HEK293 (cell line): ENCODE data around the gene OR13F1.

Source experiments
- CTCF ChIA-PET: fragments of 350-600 bp; formaldehyde crosslinking; extraction: SDS; loops from one replicate; lab custom pipeline; 2021; ENCODE audit warnings: antibody characterized with exemption; lab: Yijun Ruan, JAX
- POLR2A ChIA-PET: fragments of 300-600 bp; formaldehyde crosslinking; extraction: SDS; loops from one replicate; lab custom pipeline; 2020; ENCODE audit warnings: antibody characterized with exemption, inconsistent platforms; lab: Yijun Ruan, JAX
- H3K27ac ChIP-seq: fragments of 200-500 bp; sonication (Bioruptor generic); 2 replicates; pipeline ENCODE4 v1.5.1; 2014; ENCODE audit warnings: low read depth, low read length, control low read depth, inconsistent platforms; ENCODE audit errors: extremely low read depth
- H3K36me3 ChIP-seq, 2 experiments: fragments of 200-500 bp in 1 of 2; sonication (Bioruptor generic) in 1 of 2; 1 replicate in 1 of 2; 2 replicates in 1 of 2; pipeline ENCODE4 v1.5.1; 2014 to 2017; ENCODE audit warnings: inconsistent platforms in 2 of 2, low read length in 2 of 2; ENCODE audit not compliant: control insufficient read depth in 2 of 2, insufficient read depth in 1 of 2
- H3K4me1 ChIP-seq: fragments of 200-500 bp; sonication (Bioruptor generic); 2 replicates; pipeline ENCODE4 v1.5.1; 2014; ENCODE audit warnings: mild to moderate bottlenecking, low read length, inconsistent platforms; ENCODE audit not compliant: control insufficient read depth, insufficient read depth
- H3K4me3 ChIP-seq: 2 replicates; pipeline ENCODE4 v1.5.1; 2011; ENCODE audit warnings: low read depth, mild to moderate bottlenecking, control low read depth, low read length, moderate library complexity
- H3K9me3 ChIP-seq: fragments of 200-500 bp; sonication (Bioruptor generic); 2 replicates; pipeline ENCODE4 v1.5.1; 2014; ENCODE audit warnings: low read depth, low read length, inconsistent platforms; ENCODE audit not compliant: control insufficient read depth, insufficient read depth
- CTCF ChIP-seq: fragments of 450-650 bp; formaldehyde crosslinking; IDR thresholded peaks from 2 replicates; pipeline ENCODE4 v1.5.1; 2016; ENCODE audit warnings: missing biosample characterization, missing genetic modification characterization
- GLIS2 ChIP-seq: fragments of 450-650 bp; formaldehyde crosslinking; IDR thresholded peaks from 2 replicates; pipeline ENCODE4 v1.5.1; 2016; ENCODE audit warnings: missing biosample characterization, missing genetic modification characterization
- HOXC10 ChIP-seq: sonication (generic); formaldehyde crosslinking; IDR thresholded peaks from 2 replicates; pipeline ENCODE4 v1.8.1; 2023; ENCODE audit warnings: mild to moderate bottlenecking, missing genetic modification reagents
- INSM2 ChIP-seq: fragments of 450-650 bp; formaldehyde crosslinking; IDR thresholded peaks from 2 replicates; pipeline ENCODE4 v1.5.1; 2016; ENCODE audit warnings: missing biosample characterization, missing genetic modification characterization
- MEIS1 ChIP-seq: sonication (generic); formaldehyde crosslinking; IDR thresholded peaks from 2 replicates; pipeline ENCODE4 v1.8.1; 2022; ENCODE audit warnings: missing genetic modification reagents, mild to moderate bottlenecking, borderline replicate concordance
- MZF1 ChIP-seq: fragments of 450-650 bp; formaldehyde crosslinking; IDR thresholded peaks from 2 replicates; pipeline ENCODE4 v1.5.1; 2017; ENCODE audit warnings: missing biosample characterization, missing genetic modification characterization, borderline replicate concordance
- OVOL3 ChIP-seq: fragments of 450-650 bp; formaldehyde crosslinking; IDR thresholded peaks from 2 replicates; pipeline ENCODE4 v1.5.1; 2016; ENCODE audit warnings: missing biosample characterization, missing genetic modification characterization
- PBX3 ChIP-seq: sonication (generic); formaldehyde crosslinking; IDR thresholded peaks from 2 replicates; pipeline ENCODE4 v1.8.1; 2022; ENCODE audit warnings: mild to moderate bottlenecking, moderate library complexity, missing genetic modification reagents
- SALL2 ChIP-seq: fragments of 450-650 bp; formaldehyde crosslinking; IDR thresholded peaks from 2 replicates; pipeline ENCODE4 v1.5.0; 2017; ENCODE audit warnings: missing biosample characterization, mild to moderate bottlenecking, missing genetic modification characterization, borderline replicate concordance
- ZBTB7A ChIP-seq: fragments of 450-650 bp; formaldehyde crosslinking; IDR thresholded peaks from 2 replicates; pipeline ENCODE4 v1.5.1; 2016; ENCODE audit warnings: low read depth, missing biosample characterization, missing genetic modification characterization
- ZNF10 ChIP-seq: fragments of 450-650 bp; formaldehyde crosslinking; IDR thresholded peaks from 2 replicates; pipeline ENCODE4 v1.5.1; 2017; ENCODE audit warnings: missing biosample characterization, missing genetic modification characterization
- ZNF146 ChIP-seq: fragments of 450-650 bp; formaldehyde crosslinking; IDR thresholded peaks from 2 replicates; pipeline ENCODE4 v1.5.1; 2016; ENCODE audit warnings: missing biosample characterization, missing genetic modification characterization
- ZNF16 ChIP-seq: fragments of 450-650 bp; formaldehyde crosslinking; IDR thresholded peaks from 2 replicates; pipeline ENCODE4 v1.5.1; 2016; ENCODE audit warnings: low read depth, missing biosample characterization, missing genetic modification characterization
- ZNF211 ChIP-seq: fragments of 450-650 bp; formaldehyde crosslinking; IDR thresholded peaks from 2 replicates; pipeline ENCODE4 v1.5.1; 2016; ENCODE audit warnings: low read depth, missing biosample characterization, missing genetic modification characterization
- ZNF239 ChIP-seq: fragments of 450-650 bp; formaldehyde crosslinking; IDR thresholded peaks from 2 replicates; pipeline ENCODE4 v1.5.1; 2016; ENCODE audit warnings: missing biosample characterization, missing genetic modification characterization
- ZNF274 ChIP-seq, 2 experiments: fragments of 200-500 bp in 1 of 2; fragments of 450-650 bp in 1 of 2; sonication (Bioruptor generic) in 1 of 2; formaldehyde crosslinking in 1 of 2; IDR thresholded peaks; 2 replicates each; pipeline versions ENCODE4 v1.5.1 to v1.6.1; 2014 to 2016; ENCODE audit warnings: borderline replicate concordance in 1 of 2, inconsistent platforms in 1 of 2, low read length in 1 of 2, missing biosample characterization in 1 of 2, missing genetic modification characterization in 1 of 2
- ZNF324 ChIP-seq: fragments of 450-650 bp; formaldehyde crosslinking; IDR thresholded peaks from 2 replicates; pipeline ENCODE4 v1.5.1; 2016; ENCODE audit warnings: missing biosample characterization, missing genetic modification characterization
- ZNF335 ChIP-seq: fragments of 450-650 bp; formaldehyde crosslinking; conservative IDR thresholded peaks from 2 replicates; pipeline ENCODE4 v1.5.1; 2016; ENCODE audit warnings: missing biosample characterization, missing genetic modification characterization
- ZNF416 ChIP-seq: fragments of 450-650 bp; formaldehyde crosslinking; IDR thresholded peaks from 2 replicates; pipeline ENCODE4 v1.5.1; 2016; ENCODE audit warnings: missing biosample characterization, missing genetic modification characterization
- ZNF544 ChIP-seq: fragments of 450-650 bp; formaldehyde crosslinking; IDR thresholded peaks from 2 replicates; pipeline ENCODE4 v1.5.0; 2017; ENCODE audit warnings: missing biosample characterization, missing genetic modification characterization
- ZNF585B ChIP-seq: fragments of 450-650 bp; formaldehyde crosslinking; IDR thresholded peaks from 2 replicates; pipeline ENCODE4 v1.5.1; 2016; ENCODE audit warnings: missing biosample characterization, missing genetic modification characterization
- ZNF596 ChIP-seq: fragments of 450-650 bp; IDR thresholded peaks from 2 replicates; pipeline ENCODE4 v1.5.0; 2018; ENCODE audit warnings: missing biosample characterization, mild to moderate bottlenecking, missing genetic modification characterization, moderate library complexity
- ZNF600 ChIP-seq: fragments of 450-650 bp; formaldehyde crosslinking; IDR thresholded peaks from 2 replicates; pipeline ENCODE4 v1.5.1; 2016; ENCODE audit warnings: missing biosample characterization, missing genetic modification characterization
- ZNF660 ChIP-seq: fragments of 450-650 bp; IDR thresholded peaks from 2 replicates; pipeline ENCODE4 v1.5.1; 2018; ENCODE audit warnings: missing biosample characterization, mild to moderate bottlenecking, missing genetic modification characterization
- ZNF76 ChIP-seq: fragments of 450-650 bp; formaldehyde crosslinking; IDR thresholded peaks from 2 replicates; pipeline ENCODE4; 2016; ENCODE audit warnings: low read depth, missing biosample characterization, missing genetic modification characterization, borderline replicate concordance
- ZNF792 ChIP-seq: fragments of 450-650 bp; formaldehyde crosslinking; IDR thresholded peaks from 2 replicates; pipeline ENCODE4 v1.5.1; 2016; ENCODE audit warnings: missing biosample characterization, missing genetic modification characterization
- ZNF830 ChIP-seq: fragments of 450-650 bp; IDR thresholded peaks from 2 replicates; pipeline ENCODE4 v1.5.0; 2018; ENCODE audit warnings: missing biosample characterization, missing genetic modification characterization, low read depth, mild to moderate bottlenecking, moderate library complexity
- ZSCAN23 ChIP-seq: fragments of 450-650 bp; formaldehyde crosslinking; IDR thresholded peaks from 2 replicates; pipeline ENCODE4 v1.5.1; 2016; ENCODE audit warnings: missing biosample characterization, missing genetic modification characterization
- ZSCAN30 ChIP-seq: fragments of 450-650 bp; IDR thresholded peaks from 2 replicates; pipeline ENCODE4 v1.5.1; 2018; ENCODE audit warnings: missing biosample characterization, mild to moderate bottlenecking, missing genetic modification characterization, moderate library complexity
- TF ChIP-seq, protein P1 (sequence below): fragments of 450-650 bp; formaldehyde crosslinking; IDR thresholded peaks from 2 replicates; pipeline ENCODE4 v1.5.1; 2016; ENCODE audit warnings: missing biosample characterization, missing genetic modification characterization
- TF ChIP-seq, protein P2 (sequence below): fragments of 450-650 bp; formaldehyde crosslinking; IDR thresholded peaks from 2 replicates; pipeline ENCODE4 v1.5.1; 2016; ENCODE audit warnings: missing biosample characterization, missing genetic modification characterization

OR13F1 gene

GRCh38 chr9:104503440-104503839 is 623 bp upstream of the OR13F1 start:
- Histone ChIP-seq H3K9me3 (no peaks in the 10 kb centered on the region), H3K36me3 (no peaks in the 10 kb centered on the region), H3K4me1 (no peaks in the 10 kb centered on the region), H3K27ac (no peak overlapping the region), H3K4me3 (no peak overlapping the region)
- POLR2A ChIA-PET: no interaction called here
- CTCF ChIA-PET: no interaction called here
- TF ChIP-seq ZSCAN23 (tag by site-specific recombination) (no peak), ZNF10 (tag by site-specific recombination) (no peak), ZNF211 (tag by site-specific recombination) (no peak), ZNF544 (no peak), ZNF792 (no peak), ZNF585B (no peak), ZNF76 (tag by site-specific recombination) (no peak), ZNF239 (tag by site-specific recombination) (no peak), ZNF274 (IDR thresholded peaks at IDR 0.05; ENCODE audit: low read length) (no peak), ZNF274 (tag by site-specific recombination; IDR thresholded peaks at IDR 0.05; ENCODE audit: borderline replicate concordance) (no peak), ZNF596 (no peak), ZNF324 (no peak), ZNF335 (tag by site-specific recombination) (no peak), ZSCAN30 (no peak), MZF1 (no peak)
- TF ChIP-seq, protein P1, sequence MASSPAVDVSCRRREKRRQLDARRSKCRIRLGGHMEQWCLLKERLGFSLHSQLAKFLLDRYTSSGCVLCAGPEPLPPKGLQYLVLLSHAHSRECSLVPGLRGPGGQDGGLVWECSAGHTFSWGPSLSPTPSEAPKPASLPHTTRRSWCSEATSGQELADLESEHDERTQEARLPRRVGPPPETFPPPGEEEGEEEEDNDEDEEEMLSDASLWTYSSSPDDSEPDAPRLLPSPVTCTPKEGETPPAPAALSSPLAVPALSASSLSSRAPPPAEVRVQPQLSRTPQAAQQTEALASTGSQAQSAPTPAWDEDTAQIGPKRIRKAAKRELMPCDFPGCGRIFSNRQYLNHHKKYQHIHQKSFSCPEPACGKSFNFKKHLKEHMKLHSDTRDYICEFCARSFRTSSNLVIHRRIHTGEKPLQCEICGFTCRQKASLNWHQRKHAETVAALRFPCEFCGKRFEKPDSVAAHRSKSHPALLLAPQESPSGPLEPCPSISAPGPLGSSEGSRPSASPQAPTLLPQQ (tag by site-specific recombination): no peak
- TF ChIP-seq, all 188 proteins: peak for 0

- CTCF ChIA-PET: no interaction called here
Observed at GRCh38 chr9:104506565-104506964, 2.5 kb downstream of the OR13F1 start.

More at GRCh38 chr9:104506565-104506964, 2.5 kb downstream of the OR13F1 start:
- H3K36me3 ChIP-seq: no peaks in the 10 kb centered on the region
- no peaks in the 10 kb centered on the region for H3K4me1 ChIP-seq
- no peak overlapping the region for H3K27ac ChIP-seq
- no peak overlapping the region for H3K4me3 ChIP-seq
- H3K9me3 ChIP-seq: no peaks in the 10 kb centered on the region
- POLR2A ChIA-PET: no interaction called here
- TF ChIP-seq INSM2: no peak
- no peak for TF ChIP-seq SALL2 (tag by site-specific recombination)
- TF ChIP-seq ZNF416: no peak
- no peak for TF ChIP-seq ZNF600
- TF ChIP-seq ZNF76 (tag by site-specific recombination): no peak
- no peak for TF ChIP-seq GLIS2 (tag by site-specific recombination)
- no peak for TF ChIP-seq ZNF792
- TF ChIP-seq MEIS1: no peak
- TF ChIP-seq CTCF: no peak
- no peak for TF ChIP-seq ZNF10 (tag by site-specific recombination)
- TF ChIP-seq ZNF830 (tag by site-specific recombination): no peak
- no peak for TF ChIP-seq ZNF239 (tag by site-specific recombination)
- no peak for TF ChIP-seq PBX3 (CRISPR knock-in tag)
- no peak for TF ChIP-seq ZBTB7A (tag by site-specific recombination)
- TF ChIP-seq OVOL3 (tag by site-specific recombination): no peak
- TF ChIP-seq, protein P2, sequence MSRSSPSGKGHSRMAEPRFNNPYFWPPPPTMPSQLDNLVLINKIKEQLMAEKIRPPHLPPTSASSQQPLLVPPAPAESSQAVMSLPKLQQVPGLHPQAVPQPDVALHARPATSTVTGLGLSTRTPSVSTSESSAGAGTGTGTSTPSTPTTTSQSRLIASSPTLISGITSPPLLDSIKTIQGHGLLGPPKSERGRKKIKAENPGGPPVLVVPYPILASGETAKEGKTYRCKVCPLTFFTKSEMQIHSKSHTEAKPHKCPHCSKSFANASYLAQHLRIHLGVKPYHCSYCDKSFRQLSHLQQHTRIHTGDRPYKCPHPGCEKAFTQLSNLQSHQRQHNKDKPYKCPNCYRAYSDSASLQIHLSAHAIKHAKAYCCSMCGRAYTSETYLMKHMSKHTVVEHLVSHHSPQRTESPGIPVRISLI (tag by site-specific recombination): no peak
- TF ChIP-seq ZNF660: no peak
- TF ChIP-seq ZNF146 (tag by site-specific recombination): no peak
- no peak for TF ChIP-seq ZNF16 (tag by site-specific recombination)
- TF ChIP-seq HOXC10 (CRISPR knock-in tag): no peak
